TTC549 (cell line): ENCODE results near the gene CDK6.
"Not testable (repeated sequence)": the region's sequence is repeated elsewhere in the genome, so short reads cannot be mapped to it uniquely, and the experiment has no call there.

Experiments used
- FAIRE-seq: peaks from 2 replicates; lab custom pipeline; 2012; peaks lifted over from hg19 to GRCh38; lab: Jason Lieb, UNC

The CDK6 gene

GRCh38 chr7:92836489-92836999 is at the start of gene CDK6:
TSS of gene CDK6 (minus strand) at chr7:92836573. CDS start at chr7:92833323, 3,250 bp downstream.
- FAIRE-seq: no peak

GRCh38 chr7:92886039-92886438 is 49.7 kb upstream of the CDK6 start:
- not testable (repeated sequence) for FAIRE-seq

- FAIRE-seq: no peak
Measured at GRCh38 chr7:92884218-92884617, 47.8 kb upstream of the CDK6 start.

- FAIRE-seq: no peak
Measured at GRCh38 chr7:92882760-92883159, 46.4 kb upstream of the CDK6 start.

- no peak for FAIRE-seq
Measured at GRCh38 chr7:92881091-92881485, 44.7 kb upstream of the CDK6 start.

GRCh38 chr7:92880212-92881090 is 44.1 kb upstream of the CDK6 start:
- no peak for FAIRE-seq

- no peak for FAIRE-seq
Measured at GRCh38 chr7:92877367-92877766, 41.0 kb upstream of the CDK6 start.

GRCh38 chr7:92876836-92877235 is 40.5 kb upstream of the CDK6 start:
- FAIRE-seq: no peak

- no peak for FAIRE-seq
Measured at GRCh38 chr7:92875719-92876118, 39.3 kb upstream of the CDK6 start.

GRCh38 chr7:92875173-92875572 is 38.8 kb upstream of the CDK6 start:
- no peak for FAIRE-seq

- FAIRE-seq: no peak
Measured at GRCh38 chr7:92874567-92874966, 38.2 kb upstream of the CDK6 start.

GRCh38 chr7:92873776-92874175 is 37.4 kb upstream of the CDK6 start:
- FAIRE-seq: no peak

GRCh38 chr7:92872701-92873100 is 36.3 kb upstream of the CDK6 start:
- FAIRE-seq: no peak

- FAIRE-seq: no peak
Measured at GRCh38 chr7:92868683-92869293, 32.4 kb upstream of the CDK6 start.

- not testable (repeated sequence) for FAIRE-seq
Measured at GRCh38 chr7:92864169-92864568, 27.8 kb upstream of the CDK6 start.

GRCh38 chr7:92856436-92856835 is 20.1 kb upstream of the CDK6 start:
- no peak for FAIRE-seq

- no peak for FAIRE-seq
Measured at GRCh38 chr7:92854501-92855238, 18.3 kb upstream of the CDK6 start.

GRCh38 chr7:92851732-92852131 is 15.4 kb upstream of the CDK6 start:
- no peak for FAIRE-seq

- no peak for FAIRE-seq
Measured at GRCh38 chr7:92850516-92850915, 14.1 kb upstream of the CDK6 start.

GRCh38 chr7:92849322-92849721 is 12.9 kb upstream of the CDK6 start:
- no peak for FAIRE-seq

- FAIRE-seq: no peak
Measured at GRCh38 chr7:92848851-92849250, 12.5 kb upstream of the CDK6 start.

GRCh38 chr7:92848441-92848840 is 12.1 kb upstream of the CDK6 start:
- no peak for FAIRE-seq

- FAIRE-seq: no peak
Measured at GRCh38 chr7:92847305-92847704, 10.9 kb upstream of the CDK6 start.
